ENCODE results near the gene SUPT7L. TPM values are rescaled to one million over a fixed set of nuclear protein-coding genes. Genes with fewer than 3 reads are reported as not detected.

Gene SUPT7L
- total RNA-seq, 1 donor from 2014 or later: 30.5 TPM

DNA sequence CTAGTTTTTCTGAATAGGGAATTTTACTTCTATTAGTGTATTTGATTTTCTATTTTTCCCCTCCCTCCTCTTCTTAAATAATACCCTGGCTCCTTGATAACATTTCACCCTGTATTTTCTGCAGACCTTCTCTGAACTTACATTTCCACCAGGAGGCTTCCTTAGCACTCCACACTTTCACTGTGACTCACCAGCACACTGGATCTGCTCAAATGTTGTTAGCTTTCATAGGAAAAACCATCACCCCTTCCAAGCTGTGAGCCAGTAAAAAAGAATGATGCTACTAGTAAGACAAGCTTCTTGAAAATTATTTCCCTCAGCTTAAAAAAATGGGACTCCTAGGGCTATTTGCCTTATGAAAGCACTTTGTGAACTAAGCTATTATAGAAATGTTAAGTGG is 16.1 kb downstream of the SUPT7L start:
- no peak overlapping the region for H3K4me3 ChIP-seq
- DNase-seq (no peak), ATAC-seq (no peak)
- H3K36me3 ChIP-seq: peaks cover 92% of the 10 kb centered on the region
- TF ChIP-seq, protein P1, sequence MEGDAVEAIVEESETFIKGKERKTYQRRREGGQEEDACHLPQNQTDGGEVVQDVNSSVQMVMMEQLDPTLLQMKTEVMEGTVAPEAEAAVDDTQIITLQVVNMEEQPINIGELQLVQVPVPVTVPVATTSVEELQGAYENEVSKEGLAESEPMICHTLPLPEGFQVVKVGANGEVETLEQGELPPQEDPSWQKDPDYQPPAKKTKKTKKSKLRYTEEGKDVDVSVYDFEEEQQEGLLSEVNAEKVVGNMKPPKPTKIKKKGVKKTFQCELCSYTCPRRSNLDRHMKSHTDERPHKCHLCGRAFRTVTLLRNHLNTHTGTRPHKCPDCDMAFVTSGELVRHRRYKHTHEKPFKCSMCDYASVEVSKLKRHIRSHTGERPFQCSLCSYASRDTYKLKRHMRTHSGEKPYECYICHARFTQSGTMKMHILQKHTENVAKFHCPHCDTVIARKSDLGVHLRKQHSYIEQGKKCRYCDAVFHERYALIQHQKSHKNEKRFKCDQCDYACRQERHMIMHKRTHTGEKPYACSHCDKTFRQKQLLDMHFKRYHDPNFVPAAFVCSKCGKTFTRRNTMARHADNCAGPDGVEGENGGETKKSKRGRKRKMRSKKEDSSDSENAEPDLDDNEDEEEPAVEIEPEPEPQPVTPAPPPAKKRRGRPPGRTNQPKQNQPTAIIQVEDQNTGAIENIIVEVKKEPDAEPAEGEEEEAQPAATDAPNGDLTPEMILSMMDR (IDR thresholded peaks at IDR 0.05): no peak
- no peaks in the 10 kb centered on the region for H3K9me3 ChIP-seq
- H3K27me3 ChIP-seq: no peaks in the 10 kb centered on the region
- intact Hi-C loops (cut with DNase I): no loop called here
- no peaks in the 10 kb centered on the region for H3K4me1 ChIP-seq
- no peak overlapping the region for H3K27ac ChIP-seq

- TF ChIP-seq, protein P1 (IDR thresholded peaks at IDR 0.05): no peak
- Histone ChIP-seq H3K27me3 (no peaks in the 10 kb centered on the region), H3K27ac (no peak overlapping the region), H3K9me3 (no peaks in the 10 kb centered on the region), H3K4me3 (no peak overlapping the region), H3K36me3 (peaks cover 92% of the 10 kb centered on the region), H3K4me1 (no peaks in the 10 kb centered on the region)
- intact Hi-C loops (cut with DNase I): no loop called here
- DNase-seq (no peak), ATAC-seq (no peak)
Measured at GRCh38 chr2:27645197-27645596, 18.2 kb downstream of the SUPT7L start.

DNA sequence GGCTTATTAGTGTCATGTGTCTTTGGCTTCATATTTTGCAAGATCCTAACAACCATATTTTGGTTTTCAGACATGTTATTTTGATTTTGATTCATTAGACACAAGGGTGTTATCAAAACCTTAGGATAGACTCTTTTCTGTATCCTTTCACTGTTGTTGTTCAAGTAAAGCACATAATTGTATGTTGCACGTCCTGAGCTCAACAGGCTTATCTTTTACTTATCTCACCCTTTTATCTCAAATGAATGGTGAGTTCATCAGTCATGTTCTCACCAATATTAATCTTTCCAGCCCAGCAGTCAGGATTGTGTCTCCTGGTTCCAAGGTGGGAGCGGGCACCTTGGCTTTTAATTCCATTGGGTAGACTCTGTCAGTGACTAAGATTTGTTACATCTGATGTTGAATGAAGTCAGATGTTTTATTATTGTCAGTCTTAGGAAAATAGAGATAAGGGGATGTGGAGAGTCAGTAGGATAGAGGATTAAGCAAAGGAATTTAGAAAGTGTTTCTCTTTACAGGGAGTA is 22.6 kb downstream of the SUPT7L start:
- ATAC-seq (no peak), DNase-seq (no peak)
- H3K4me1 ChIP-seq: no peaks in the 10 kb centered on the region
- H3K4me3 ChIP-seq: no peak overlapping the region
- H3K27me3 ChIP-seq: no peaks in the 10 kb centered on the region
- intact Hi-C loops (cut with DNase I): no loop called here
- TF ChIP-seq, protein P1 (IDR thresholded peaks at IDR 0.05): no peak
- H3K27ac ChIP-seq: no peak overlapping the region
- H3K36me3 ChIP-seq: peaks cover 92% of the 10 kb centered on the region
- no peaks in the 10 kb centered on the region for H3K9me3 ChIP-seq

GRCh38 chr2:27638709-27639108 is 24.7 kb downstream of the SUPT7L start:
- intact Hi-C loops (cut with DNase I): no loop called here
- TF ChIP-seq, protein P1 (IDR thresholded peaks at IDR 0.05): no peak
- peaks cover 95% of the 10 kb centered on the region for H3K36me3 ChIP-seq

GRCh38 chr2:27638037-27638637 is 25.3 kb downstream of the SUPT7L start:
- intact Hi-C loops (cut with DNase I): no loop called here
- ATAC-seq: no peak
- peaks cover 96% of the 10 kb centered on the region for H3K36me3 ChIP-seq

More at GRCh38 chr2:27638709-27639108, 24.7 kb downstream of the SUPT7L start:
- ATAC-seq: no peak
- H3K27me3 ChIP-seq: no peaks in the 10 kb centered on the region
- H3K4me1 ChIP-seq: no peaks in the 10 kb centered on the region
- H3K27ac ChIP-seq: no peak overlapping the region
- H3K4me3 ChIP-seq: no peak overlapping the region
- DNase-seq: no peak
- H3K9me3 ChIP-seq: no peaks in the 10 kb centered on the region

More at GRCh38 chr2:27638037-27638637, 25.3 kb downstream of the SUPT7L start:
- Histone ChIP-seq H3K27ac (no peak overlapping the region), H3K9me3 (no peaks in the 10 kb centered on the region), H3K4me1 (no peaks in the 10 kb centered on the region), H3K4me3 (no peak overlapping the region), H3K27me3 (no peaks in the 10 kb centered on the region)
- DNase-seq: no peak
- TF ChIP-seq, protein P1 (IDR thresholded peaks at IDR 0.05): no peak
